Left lobe of liver (tissue), 2 donors: ENCODE results near the gene PLB1. TPM values are rescaled to one million over a fixed set of nuclear protein-coding genes. Genes with fewer than 3 reads are reported as not detected.

Source experiments
- ATAC-seq: fragments of 200-7000 bp; cut with Tn5 transposase; one replicate; pipeline ENCODE4 v1.9.1; 2020; ENCODE audit warnings: mild to moderate bottlenecking, moderate library complexity
- DNase-seq: peaks from one replicate; pipeline ENCODE4 v3.0.0-alpha.2; 2020; ENCODE audit warnings: low spot score
- total RNA-seq: library from RNA; stranded (reverse); gene quantifications from one replicate; pipeline ENCODE4 v1.2.1, GENCODE V29; 2021
- donor health status: DM: no; HTN: no; CAD: no; lungs with moderate emphysema.
- donor health status: DM: no; HTN: yes; CAD: no.

Gene PLB1
- total RNA-seq, 1 donor from 2014 or later = 0.45 TPM

GRCh38 chr2:28586867-28587266 lies 91.0 kb downstream of the PLB1 start:
- no peak for ATAC-seq
- no peak for DNase-seq

- ATAC-seq (no peak), DNase-seq (no peak)
These were observed 91.8 kb downstream of the PLB1 start for GRCh38 chr2:28587526-28588291.

GRCh38 chr2:28588292-28588670 lies 92.4 kb downstream of the PLB1 start:
- DNase-seq (no peak), ATAC-seq (peak; percentile 43)

- DNase-seq (no peak), ATAC-seq (no peak)
These were observed 94.0 kb downstream of the PLB1 start for GRCh38 chr2:28589746-28590463.

- ATAC-seq (no peak), DNase-seq (no peak)
These were observed 94.8 kb downstream of the PLB1 start for GRCh38 chr2:28590496-28591301.

GRCh38 chr2:28591711-28592335 lies 96.0 kb downstream of the PLB1 start:
- no peak for ATAC-seq
- no peak for DNase-seq

- ATAC-seq = no peak
- no peak for DNase-seq
These were observed 96.6 kb downstream of the PLB1 start for GRCh38 chr2:28592481-28592880.

GRCh38 chr2:28593160-28593755 lies 97.4 kb downstream of the PLB1 start:
- ATAC-seq = no peak
- DNase-seq = no peak

- DNase-seq (no peak), ATAC-seq (no peak)
These were observed 98.1 kb downstream of the PLB1 start for GRCh38 chr2:28594000-28594331.

- ATAC-seq (peak; percentile 96), DNase-seq (peak; percentile 81)
These were observed 98.7 kb downstream of the PLB1 start for GRCh38 chr2:28594332-28595108.

- DNase-seq (no peak), ATAC-seq (no peak)
These were observed 99.5 kb downstream of the PLB1 start for GRCh38 chr2:28595323-28595722.

- DNase-seq (no peak), ATAC-seq (no peak)
These were observed 102.6 kb downstream of the PLB1 start for GRCh38 chr2:28598484-28598883.

GRCh38 chr2:28600181-28600580 lies 104.3 kb downstream of the PLB1 start:
- no peak for ATAC-seq
- DNase-seq = no peak

- ATAC-seq (peak; percentile 46), DNase-seq (no peak)
These were observed 105.8 kb downstream of the PLB1 start for GRCh38 chr2:28601616-28602015.

- DNase-seq = no peak
- no peak for ATAC-seq
These were observed 106.3 kb downstream of the PLB1 start for GRCh38 chr2:28602136-28602660.

- DNase-seq (no peak), ATAC-seq (no peak)
These were observed 107.1 kb downstream of the PLB1 start for GRCh38 chr2:28602751-28603639.

GRCh38 chr2:28603821-28604220 lies 108.0 kb downstream of the PLB1 start:
- ATAC-seq (no peak), DNase-seq (no peak)

- no peak for ATAC-seq
- no peak for DNase-seq
These were observed 108.5 kb downstream of the PLB1 start for GRCh38 chr2:28604284-28604843.
